HG02571 (cell line): ENCODE measurements around the gene PRAMEF6.
"Not testable (repeated sequence)": the region's sequence is repeated elsewhere in the genome, so short reads cannot be mapped to it uniquely, and the experiment has no call there.

Experiments used
- ATAC-seq: cut with Tn5 transposase; IDR thresholded peaks from one replicate; pipeline ENCODE4 v1.9.1; 2021; ENCODE audit warnings: mild to moderate bottlenecking, moderate library complexity; ENCODE audit not compliant: unreplicated experiment

The PRAMEF6 gene

DNA sequence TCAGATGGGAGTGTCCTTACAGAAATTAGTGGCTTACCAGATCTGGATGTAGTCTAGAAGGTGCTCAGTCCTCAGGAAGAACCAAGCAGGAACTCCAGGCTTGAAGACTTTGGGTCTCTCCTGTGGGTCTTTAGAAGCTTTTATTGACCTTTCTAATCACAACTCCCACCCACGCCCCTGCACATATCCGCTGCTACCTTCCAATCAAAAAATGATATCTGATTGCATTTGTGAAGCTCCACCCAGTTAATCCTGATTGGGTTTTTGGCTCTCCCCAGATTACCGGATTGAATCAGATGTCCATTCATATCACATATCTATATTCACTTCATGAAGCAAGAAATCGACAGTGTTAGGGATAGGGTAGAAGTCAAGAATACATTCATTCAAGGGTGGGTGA is at the start of gene PRAMEF6:
Gene PRAMEF6, minus strand, starts transcription at position 101 of the 400 bp plus-strand sequence. CDS start 5,062 bp downstream, outside the sequence.
- ATAC-seq = not testable (repeated sequence)

DNA sequence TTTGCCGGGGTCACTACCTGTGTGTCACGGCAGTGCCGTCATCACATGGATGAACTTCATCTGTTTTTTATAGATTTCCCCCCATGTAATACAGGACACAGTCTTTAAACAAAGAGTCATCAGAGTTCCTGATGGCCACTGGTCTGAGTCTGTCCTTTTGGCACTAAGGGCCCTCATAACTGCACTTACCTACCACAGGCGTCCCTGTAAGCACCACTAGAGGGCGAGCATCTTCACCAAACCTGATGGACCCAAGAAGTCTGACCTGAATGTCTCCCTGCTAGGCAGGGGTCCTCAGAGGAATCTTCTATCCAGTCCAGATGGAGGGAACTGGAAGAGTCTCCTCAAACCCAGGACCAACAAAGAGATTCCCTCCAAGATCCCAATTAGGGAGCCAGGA is 23.0 kb downstream of the PRAMEF6 start:
- not testable (repeated sequence) for ATAC-seq

DNA sequence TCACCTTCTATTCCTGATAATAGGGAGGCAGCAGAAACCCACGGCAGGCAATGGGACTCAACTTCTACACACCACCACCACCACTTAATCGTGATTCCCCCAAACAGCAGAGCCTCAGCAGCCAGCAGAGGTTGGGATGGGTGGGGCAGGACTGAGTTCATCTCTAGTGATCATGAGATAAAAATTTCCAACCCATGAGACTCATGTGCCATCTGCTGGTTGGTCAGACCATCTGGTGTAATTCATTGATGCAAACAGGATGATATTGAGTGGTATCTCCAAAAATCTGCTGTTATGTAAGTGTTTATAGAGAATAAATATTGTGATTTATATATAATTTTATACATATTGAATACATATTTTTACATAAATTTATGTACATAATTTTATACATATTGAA is 25.6 kb downstream of the PRAMEF6 start:
- not testable (repeated sequence) for ATAC-seq

DNA sequence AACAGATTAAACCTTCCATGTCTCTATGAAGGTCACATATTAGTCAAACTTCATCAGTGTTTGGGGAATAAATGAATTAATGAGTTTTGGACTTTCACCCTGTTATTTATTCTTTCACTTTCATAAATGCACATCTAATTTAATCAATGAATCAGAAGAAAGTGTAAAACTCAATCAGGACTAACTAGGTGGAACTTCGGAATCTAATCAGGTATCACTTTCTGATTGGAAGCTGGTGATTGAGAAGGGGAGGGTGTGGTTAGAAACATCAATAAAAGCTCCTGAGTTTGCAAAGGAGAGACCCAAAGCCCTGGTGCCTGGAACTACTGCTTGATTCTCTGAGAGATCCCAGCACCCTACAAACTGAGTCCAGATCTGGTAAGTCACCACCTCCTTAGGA is 31.1 kb downstream of the PRAMEF6 start, which contains the start of gene PRAMEF7:
Gene PRAMEF7, plus strand, starts transcription at position 301 of the 400 bp plus-strand sequence. CDS start 1,083 bp downstream, outside the sequence.
- ATAC-seq = not testable (repeated sequence)

DNA sequence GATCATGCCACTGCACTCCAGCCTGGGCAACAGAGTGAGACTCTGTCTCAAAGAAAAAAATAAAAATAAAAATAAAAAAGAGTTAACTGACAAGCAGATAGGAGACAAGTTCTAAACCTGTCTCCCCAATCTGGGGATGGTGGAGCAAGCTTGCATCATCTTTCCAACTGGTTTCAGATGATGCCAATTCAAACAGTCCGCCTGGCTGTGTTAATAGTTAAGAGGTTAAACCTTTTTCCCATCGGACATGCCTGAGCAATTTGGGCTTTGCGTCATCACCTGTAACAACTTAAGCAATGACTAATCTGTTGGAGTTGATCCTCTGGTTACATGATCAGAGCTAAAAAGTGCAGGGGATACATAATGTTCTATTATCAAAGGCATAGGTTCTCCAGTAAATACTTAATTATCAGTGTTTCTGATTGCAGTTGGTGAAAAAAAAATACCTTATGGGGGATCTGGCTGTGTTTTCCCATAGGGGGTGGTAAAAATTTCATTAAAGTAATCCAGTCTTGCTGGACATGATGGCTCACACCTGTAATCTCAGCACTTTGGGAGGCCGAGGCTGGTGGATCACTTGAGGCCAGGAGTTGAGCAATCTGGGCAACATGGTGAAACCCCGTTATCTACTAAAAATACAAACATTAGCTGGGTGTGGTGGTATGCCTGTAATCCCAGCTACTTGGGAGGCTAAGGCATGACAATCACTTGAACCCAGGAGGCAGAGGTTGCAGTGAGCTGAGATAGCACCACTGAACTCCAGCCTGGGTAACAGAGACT is 43.4 kb downstream of the PRAMEF6 start:
- ATAC-seq = not testable (repeated sequence)

DNA sequence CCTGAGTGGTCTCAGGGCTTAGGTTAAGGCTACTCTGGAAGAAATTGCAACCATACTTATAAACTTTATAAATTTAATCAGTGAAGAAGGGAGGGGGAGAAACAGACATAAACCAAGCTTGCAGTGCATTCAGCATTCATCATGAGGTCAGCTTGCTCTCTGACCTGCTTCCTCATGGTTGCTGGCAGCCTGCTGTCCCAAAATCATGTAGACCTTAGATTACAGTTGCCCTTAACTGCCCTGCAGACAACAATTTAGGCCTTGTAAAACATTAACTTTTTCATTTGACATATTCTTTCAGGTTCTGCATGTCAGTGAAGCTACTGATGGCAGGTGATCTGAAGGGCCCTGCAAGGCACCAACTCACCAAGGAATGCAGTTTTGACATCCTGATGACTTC is 48.2 kb downstream of the PRAMEF6 start:
- ATAC-seq = not testable (repeated sequence)

DNA sequence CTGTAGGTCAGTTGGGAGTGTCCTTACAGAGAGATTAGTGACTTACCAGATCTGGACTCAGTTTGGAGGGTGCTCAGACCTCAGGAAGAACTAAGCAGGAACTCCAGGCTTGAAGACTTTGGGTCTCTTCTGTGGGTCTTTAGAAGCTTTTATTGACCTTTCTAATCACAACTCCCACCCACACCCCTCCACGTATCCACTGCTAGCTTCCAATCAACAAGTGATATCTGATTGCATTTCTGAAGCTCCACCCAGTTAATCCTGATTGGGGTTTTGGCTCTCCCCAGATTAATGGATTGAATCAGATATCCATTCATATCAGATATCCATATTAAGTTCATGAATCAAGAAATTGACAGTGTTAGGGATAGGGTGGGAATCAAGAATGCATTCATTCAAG is 49.2 kb downstream of the PRAMEF6 start, which contains the start of gene PRAMEF10:
Gene PRAMEF10, minus strand, starts transcription at position 101 of the 400 bp plus-strand sequence. CDS start 2,423 bp downstream, outside the sequence.
- not testable (repeated sequence) for ATAC-seq
